IPS-11a (cell line): ENCODE results near the gene BTG3.

Experiments used
- H3K4me3 ChIP-seq: one replicate; pipeline ENCODE4 v1.5.1; 2013; ENCODE audit warnings: low read depth, low read length, control low read depth

The BTG3 gene

GRCh38 chr21:17612565-17613241, at the start of gene BTG3:
TSS of gene BTG3 (minus strand) at chr21:17612901. CDS start at chr21:17609144, 3,757 bp downstream.
- peak within 1 kb of the TSS; percentile 84 for H3K4me3 ChIP-seq

GRCh38 chr21:17660862-17661261, 48.2 kb upstream of the BTG3 start:
- no peak overlapping the region for H3K4me3 ChIP-seq

GRCh38 chr21:17660452-17660851, 47.8 kb upstream of the BTG3 start:
- H3K4me3 ChIP-seq = no peak overlapping the region

GRCh38 chr21:17658931-17659330, 46.2 kb upstream of the BTG3 start:
- no peak overlapping the region for H3K4me3 ChIP-seq

GRCh38 chr21:17651526-17651925, 38.8 kb upstream of the BTG3 start:
- H3K4me3 ChIP-seq = no peak overlapping the region

- no peak overlapping the region for H3K4me3 ChIP-seq
Measured at GRCh38 chr21:17650292-17650691, 37.6 kb upstream of the BTG3 start.

GRCh38 chr21:17646790-17647189, 34.1 kb upstream of the BTG3 start:
- H3K4me3 ChIP-seq = no peak overlapping the region

GRCh38 chr21:17644186-17644585, 31.5 kb upstream of the BTG3 start:
- no peak overlapping the region for H3K4me3 ChIP-seq

GRCh38 chr21:17640821-17641220, 28.1 kb upstream of the BTG3 start:
- no peak overlapping the region for H3K4me3 ChIP-seq

GRCh38 chr21:17636711-17637110, 24.0 kb upstream of the BTG3 start:
- no peak overlapping the region for H3K4me3 ChIP-seq

- no peak overlapping the region for H3K4me3 ChIP-seq
Measured at GRCh38 chr21:17631195-17631594, 18.5 kb upstream of the BTG3 start.

GRCh38 chr21:17622018-17622417, 9.3 kb upstream of the BTG3 start:
- H3K4me3 ChIP-seq = no peak overlapping the region

GRCh38 chr21:17616831-17617230, 4.1 kb upstream of the BTG3 start:
- no peak overlapping the region for H3K4me3 ChIP-seq

GRCh38 chr21:17613242-17613676, 558 bp upstream of the BTG3 start:
- peak overlapping the region; percentile 84 for H3K4me3 ChIP-seq

- peak overlapping the region; percentile 84 for H3K4me3 ChIP-seq
Measured at GRCh38 chr21:17612023-17612564, 607 bp downstream of the BTG3 start.

- H3K4me3 ChIP-seq = peak overlapping the region; percentile 84
Measured at GRCh38 chr21:17611414-17612022, 1.2 kb downstream of the BTG3 start.

GRCh38 chr21:17610911-17611310, 1.8 kb downstream of the BTG3 start:
- peak overlapping the region; percentile 84 for H3K4me3 ChIP-seq

GRCh38 chr21:17609681-17610080, 3.0 kb downstream of the BTG3 start:
- H3K4me3 ChIP-seq = no peak overlapping the region

- no peak overlapping the region for H3K4me3 ChIP-seq
Measured at GRCh38 chr21:17607684-17608083, 5.0 kb downstream of the BTG3 start.

- H3K4me3 ChIP-seq = no peak overlapping the region
Measured at GRCh38 chr21:17602874-17603273, 9.8 kb downstream of the BTG3 start.

- no peak overlapping the region for H3K4me3 ChIP-seq
Measured at GRCh38 chr21:17598437-17598836, 14.3 kb downstream of the BTG3 start.

- no peak overlapping the region for H3K4me3 ChIP-seq
Measured at GRCh38 chr21:17597680-17598079, 15.0 kb downstream of the BTG3 start.
